Skeletal muscle cell (primary cell): ENCODE results near the gene TCP1.
"Not testable (repeated sequence)": the region's sequence is repeated elsewhere in the genome, so short reads cannot be mapped to it uniquely, and the experiment has no call there.

ENCODE experiments used
- DNase-seq: peaks from one replicate; pipeline ENCODE4 v3.0.0-alpha.2; 2010; ENCODE audit warnings: low read depth
- H3K4me3 ChIP-seq: 2 replicates; pipeline ENCODE4 v1.5.1; 2011; ENCODE audit warnings: low read depth, mild to moderate bottlenecking, control low read depth, low read length, moderate library complexity

TCP1 gene

GRCh38 chr6:159789377-159790148 lies at the start of gene TCP1:
Gene TCP1, minus strand, starts transcription at chr6:159789602. Its CDS starts 134 bp downstream, at chr6:159789468.
- DNase-seq, result peak; percentile 98
- H3K4me3 ChIP-seq, result peak within 1 kb of the TSS; percentile 90

GRCh38 chr6:159838020-159838744 lies 48.8 kb upstream of the TCP1 start:
- no peak for DNase-seq
- no peak overlapping the region for H3K4me3 ChIP-seq

GRCh38 chr6:159837511-159837910 lies 48.1 kb upstream of the TCP1 start:
- no peak for DNase-seq
- H3K4me3 ChIP-seq, result no peak overlapping the region

- no peak overlapping the region for H3K4me3 ChIP-seq
- DNase-seq, result no peak
Observed at GRCh38 chr6:159836718-159837490, 47.5 kb upstream of the TCP1 start.

- H3K4me3 ChIP-seq, result no peak overlapping the region
- DNase-seq, result no peak
Observed at GRCh38 chr6:159833997-159834603, 44.7 kb upstream of the TCP1 start.

- no peak overlapping the region for H3K4me3 ChIP-seq
- DNase-seq, result peak; percentile 15
Observed at GRCh38 chr6:159833556-159833955, 44.2 kb upstream of the TCP1 start.

GRCh38 chr6:159832946-159833345 lies 43.5 kb upstream of the TCP1 start:
- DNase-seq, result no peak
- H3K4me3 ChIP-seq, result no peak overlapping the region

GRCh38 chr6:159831373-159831679 lies 41.9 kb upstream of the TCP1 start:
- DNase-seq, result no peak
- H3K4me3 ChIP-seq, result no peak overlapping the region

- DNase-seq, result no peak
- no peak overlapping the region for H3K4me3 ChIP-seq
Observed at GRCh38 chr6:159830501-159831372, 41.3 kb upstream of the TCP1 start.

GRCh38 chr6:159829526-159829925 lies 40.1 kb upstream of the TCP1 start:
- H3K4me3 ChIP-seq, result no peak overlapping the region
- no peak for DNase-seq

GRCh38 chr6:159828074-159828473 lies 38.7 kb upstream of the TCP1 start:
- no peak overlapping the region for H3K4me3 ChIP-seq
- no peak for DNase-seq

- no peak overlapping the region for H3K4me3 ChIP-seq
- DNase-seq, result no peak
Observed at GRCh38 chr6:159826968-159827647, 37.7 kb upstream of the TCP1 start.

GRCh38 chr6:159826004-159826403 lies 36.6 kb upstream of the TCP1 start:
- no peak for DNase-seq
- H3K4me3 ChIP-seq, result no peak overlapping the region

GRCh38 chr6:159824690-159825089 lies 35.3 kb upstream of the TCP1 start:
- not testable (repeated sequence) for H3K4me3 ChIP-seq, DNase-seq

GRCh38 chr6:159823953-159824352 lies 34.6 kb upstream of the TCP1 start:
- no peak overlapping the region for H3K4me3 ChIP-seq
- DNase-seq, result no peak

- no peak overlapping the region for H3K4me3 ChIP-seq
- no peak for DNase-seq
Observed at GRCh38 chr6:159821726-159822125, 32.3 kb upstream of the TCP1 start.

GRCh38 chr6:159821122-159821521 lies 31.7 kb upstream of the TCP1 start:
- no peak for DNase-seq
- H3K4me3 ChIP-seq, result no peak overlapping the region

- H3K4me3 ChIP-seq, result no peak overlapping the region
- DNase-seq, result no peak
Observed at GRCh38 chr6:159819932-159820640, 30.7 kb upstream of the TCP1 start.
